Measurements from ENCODE around the gene MMD2.

Gene MMD2

GRCh38 chr7:4959306-4959705 lies 319 bp upstream of the MMD2 start:
- TF ChIP-seq CTCF (IDR thresholded peaks at IDR 0.05; ENCODE audit: low read depth, low read length, poor library complexity, severe bottlenecking) (no peak), EZH2phosphoT487 (IDR thresholded peaks at IDR 0.05; ENCODE audit: borderline replicate concordance, low read length) (no peak)
- Histone ChIP-seq H3K4me2 (ENCODE audit: low read length) (no peak overlapping the region), H3K4me3 (ENCODE audit: low read length) (no peak overlapping the region)

DNA sequence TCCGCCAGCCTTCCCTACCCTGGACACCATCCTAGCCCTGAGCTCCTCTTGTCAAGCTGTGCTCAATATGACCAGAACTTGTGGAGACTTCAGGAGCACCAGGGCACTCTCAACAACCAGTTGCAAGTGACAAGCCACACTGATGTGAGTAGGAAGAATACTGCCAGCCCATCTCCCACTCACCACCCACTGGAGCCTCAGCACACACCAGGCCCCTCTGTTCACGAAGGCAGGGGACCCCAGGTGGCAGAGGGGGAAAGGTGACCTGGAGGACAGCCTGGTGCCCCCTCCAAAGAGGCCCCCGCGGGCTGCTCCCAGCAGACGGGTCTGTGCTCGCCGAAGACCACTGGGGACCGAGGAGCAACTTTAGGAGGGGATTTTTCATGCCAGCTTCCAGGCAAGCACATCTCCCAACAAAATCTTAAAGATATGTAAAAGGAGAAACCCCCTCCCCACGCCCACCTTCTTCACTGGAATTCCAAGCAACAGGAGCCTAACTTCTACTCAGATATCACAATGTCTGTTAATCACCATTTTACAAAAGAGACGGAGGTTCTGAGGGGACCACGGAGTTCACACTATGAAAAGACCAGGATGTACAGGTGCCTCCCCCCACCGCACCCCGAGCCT lies 1.0 kb downstream of the MMD2 start:
- H3K9me2 ChIP-seq (replicated peaks; ENCODE audit: control insufficient read depth, low read length): no peaks in the 10 kb centered on the region

More at GRCh38 chr7:4959306-4959705, 319 bp upstream of the MMD2 start:
- no peaks in the 10 kb centered on the region for H3K9me2 ChIP-seq (replicated peaks; ENCODE audit: control insufficient read depth, low read length)
- no peaks in the 10 kb centered on the region for H3K9me3 ChIP-seq (ENCODE audit: control insufficient read depth, insufficient read depth, low read length)
- H3K36me3 ChIP-seq (ENCODE audit: control insufficient read depth, low read length): no peaks in the 10 kb centered on the region
- no peaks in the 10 kb centered on the region for H3K79me2 ChIP-seq (ENCODE audit: control insufficient read depth, low read length)
- no peaks in the 10 kb centered on the region for H3F3A ChIP-seq (ENCODE audit: control insufficient read depth, insufficient read depth)
- H3K4me1 ChIP-seq (ENCODE audit: control insufficient read depth, low read length): no peaks in the 10 kb centered on the region
- no peaks in the 10 kb centered on the region for H3K27me3 ChIP-seq (ENCODE audit: control insufficient read depth, low read length)
- H3K27ac ChIP-seq (ENCODE audit: low read depth, low read length): no peak overlapping the region
- no peaks in the 10 kb centered on the region for H4K20me1 ChIP-seq (ENCODE audit: control insufficient read depth, insufficient read depth, low read depth, low read length)

GRCh38 chr7:4951903-4952636 lies 6.9 kb downstream of the MMD2 start:
- TF ChIP-seq EZH2phosphoT487 (IDR thresholded peaks at IDR 0.05; ENCODE audit: borderline replicate concordance, low read length) (no peak), CTCF (IDR thresholded peaks at IDR 0.05; ENCODE audit: low read depth, low read length, poor library complexity, severe bottlenecking) (no peak)

More for the DNA sequence above, 1.0 kb downstream of the MMD2 start:
- Histone ChIP-seq H3K4me2 (ENCODE audit: low read length) (no peak overlapping the region), H3K9me3 (ENCODE audit: control insufficient read depth, insufficient read depth, low read length) (no peaks in the 10 kb centered on the region), H3F3A (ENCODE audit: control insufficient read depth, insufficient read depth) (no peaks in the 10 kb centered on the region), H3K36me3 (ENCODE audit: control insufficient read depth, low read length) (no peaks in the 10 kb centered on the region), H3K4me3 (ENCODE audit: low read length) (no peak overlapping the region), H3K27ac (ENCODE audit: low read depth, low read length) (no peak overlapping the region), H4K20me1 (ENCODE audit: control insufficient read depth, insufficient read depth, low read depth, low read length) (no peaks in the 10 kb centered on the region), H3K4me1 (ENCODE audit: control insufficient read depth, low read length) (no peaks in the 10 kb centered on the region), H3K27me3 (ENCODE audit: control insufficient read depth, low read length) (no peaks in the 10 kb centered on the region), H3K79me2 (ENCODE audit: control insufficient read depth, low read length) (no peaks in the 10 kb centered on the region)
- TF ChIP-seq CTCF (IDR thresholded peaks at IDR 0.05; ENCODE audit: low read depth, low read length, poor library complexity, severe bottlenecking): no peak

More at GRCh38 chr7:4951903-4952636, 6.9 kb downstream of the MMD2 start:
- H3F3A ChIP-seq (ENCODE audit: control insufficient read depth, insufficient read depth): no peaks in the 10 kb centered on the region
- no peaks in the 10 kb centered on the region for H4K20me1 ChIP-seq (ENCODE audit: control insufficient read depth, insufficient read depth, low read depth, low read length)
- no peaks in the 10 kb centered on the region for H3K27me3 ChIP-seq (ENCODE audit: control insufficient read depth, low read length)
- no peaks in the 10 kb centered on the region for H3K9me3 ChIP-seq (ENCODE audit: control insufficient read depth, insufficient read depth, low read length)
- no peak overlapping the region for H3K27ac ChIP-seq (ENCODE audit: low read depth, low read length)
- no peak overlapping the region for H3K4me3 ChIP-seq (ENCODE audit: low read length)
- no peaks in the 10 kb centered on the region for H3K9me2 ChIP-seq (replicated peaks; ENCODE audit: control insufficient read depth, low read length)
- no peaks in the 10 kb centered on the region for H3K4me1 ChIP-seq (ENCODE audit: control insufficient read depth, low read length)
- no peaks in the 10 kb centered on the region for H3K36me3 ChIP-seq (ENCODE audit: control insufficient read depth, low read length)
- H3K79me2 ChIP-seq (ENCODE audit: control insufficient read depth, low read length): no peaks in the 10 kb centered on the region
- no peak overlapping the region for H3K4me2 ChIP-seq (ENCODE audit: low read length)
